CD8-positive, alpha-beta memory T cell (primary cell): ENCODE data around the gene NFKBIL1. TPM values are rescaled to one million over a fixed set of nuclear protein-coding genes. Genes with fewer than 3 reads are reported as not detected.

Source experiments
- CTCF ChIA-PET: fragments of 350-600 bp; sonication (Branson Sonifier 250); formaldehyde crosslinking; loops from one replicate; lab custom pipeline; 2021; ENCODE audit warnings: antibody characterized with exemption; lab: Charles Lee
- POLR2A ChIA-PET: fragments of 350-600 bp; sonication (Branson Sonifier 250); formaldehyde crosslinking; loops from one replicate; lab custom pipeline; 2021; ENCODE audit warnings: antibody characterized with exemption; lab: Charles Lee
- DNase-seq, 5 donors: peaks; one replicate each; pipeline versions ENCODE4 v3.0.0 to v3.0.0-alpha.2; 2020 to 2022; ENCODE audit warnings: mixed read lengths in 1 of 5
- H3K27ac ChIP-seq: one replicate; pipeline ENCODE4 v1.7.0; 2013; ENCODE audit warnings: low read depth, mild to moderate bottlenecking, low read length, moderate library complexity
- H3K27me3 ChIP-seq: 2 replicates; pipeline ENCODE4 v1.7.0; 2013; ENCODE audit warnings: low read length, mild to moderate bottlenecking; ENCODE audit not compliant: insufficient read depth, poor library complexity, severe bottlenecking
- H3K36me3 ChIP-seq: 2 replicates; pipeline ENCODE4 v1.7.0; 2013; ENCODE audit warnings: mild to moderate bottlenecking, low read length, moderate library complexity; ENCODE audit not compliant: insufficient read depth
- H3K4me1 ChIP-seq: 2 replicates; pipeline ENCODE4 v1.7.0; 2013; ENCODE audit warnings: mild to moderate bottlenecking, low read length, moderate library complexity; ENCODE audit not compliant: insufficient read depth
- H3K4me3 ChIP-seq: 2 replicates; pipeline ENCODE4 v1.7.0; 2013; ENCODE audit warnings: mild to moderate bottlenecking, low read length
- H3K9me3 ChIP-seq: 2 replicates; pipeline ENCODE4 v1.7.0; 2013; ENCODE audit warnings: mild to moderate bottlenecking, low read length
- H3K27ac Mint-ChIP-seq, 8 donors: one replicate each; pipeline ENCODE4 v1.8.0; 2020 to 2021; ENCODE audit warnings: mixed read lengths in 8 of 8, mild to moderate bottlenecking in 6 of 8, inconsistent platforms in 3 of 8, moderate library complexity in 3 of 8
- H3K27me3 Mint-ChIP-seq, 2 donors: one replicate each; pipeline ENCODE4 v1.8.0; 2020 to 2021; ENCODE audit warnings: mixed read lengths in 2 of 2, mild to moderate bottlenecking in 1 of 2, moderate library complexity in 1 of 2
- H3K36me3 Mint-ChIP-seq, 3 donors: one replicate each; pipeline ENCODE4 v1.8.0; 2020 to 2021; ENCODE audit warnings: mixed read lengths in 3 of 3, inconsistent platforms in 1 of 3, mild to moderate bottlenecking in 1 of 3
- H3K4me1 Mint-ChIP-seq, 3 donors: one replicate each; pipeline ENCODE4 v1.8.0; 2020 to 2021; ENCODE audit warnings: mixed read lengths in 3 of 3, inconsistent platforms in 1 of 3, mild to moderate bottlenecking in 1 of 3
- H3K4me3 Mint-ChIP-seq, 7 donors: one replicate each; pipeline ENCODE4 v1.8.0; 2020 to 2021; ENCODE audit warnings: mixed read lengths in 7 of 7, mild to moderate bottlenecking in 6 of 7, moderate library complexity in 4 of 7, inconsistent platforms in 2 of 7
- H3K9me3 Mint-ChIP-seq, 5 donors: one replicate each; pipeline ENCODE4 v1.8.0; 2020 to 2022; ENCODE audit warnings: mixed read lengths in 5 of 5, mild to moderate bottlenecking in 3 of 5, moderate library complexity in 2 of 5, inconsistent platforms in 1 of 5
- polyA plus RNA-seq: library from polyadenylated mRNA; unstranded; fragments of 300-500 nt; fragmentation: Illumina TruSeq; gene quantifications from one replicate; pipeline ENCODE4 v1.2.3, GENCODE V29; 2021
- total RNA-seq, 2 experiments: library from RNA; stranded (reverse); gene quantifications; one replicate each; pipeline ENCODE4 v1.2.3, GENCODE V29; 2021

Gene NFKBIL1
- total and polyA plus RNA-seq, 3 experiments from 2014 or later = 6.9 to 13.8 (median 13.5) TPM

DNA sequence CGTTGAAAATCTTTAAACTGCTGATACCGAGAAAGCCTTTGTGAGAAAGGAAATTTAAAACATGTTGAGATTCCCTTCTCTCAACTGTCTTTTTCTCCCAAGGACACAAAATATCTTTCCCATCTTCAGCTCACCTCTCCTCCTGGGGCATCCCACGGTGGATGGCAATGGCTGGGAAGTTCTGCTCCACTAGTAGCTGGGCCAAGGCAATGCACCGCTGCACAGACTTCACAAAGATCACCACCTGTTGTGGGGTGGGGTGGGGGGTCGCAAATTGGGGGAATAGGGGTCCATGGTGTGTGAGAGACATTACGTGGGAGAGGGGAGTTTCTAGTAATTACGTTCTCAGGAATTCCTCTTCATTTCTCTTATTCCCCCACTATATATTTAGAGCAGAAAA, 16.2 kb upstream of the NFKBIL1 start:
- Histone ChIP-seq H3K27ac (no peak overlapping the region), H3K4me1 (peaks cover 3% of the 10 kb centered on the region), H3K4me3 (no peak overlapping the region), H3K36me3 (peaks cover 53% of the 10 kb centered on the region), H3K9me3 (no peaks in the 10 kb centered on the region), H3K27me3 (no peaks in the 10 kb centered on the region)
- CTCF ChIA-PET = no interaction called here
- H3K27me3 Mint-ChIP-seq = no peaks in the 10 kb centered on the region
- no peak overlapping the region for H3K27ac Mint-ChIP-seq
- H3K4me1 Mint-ChIP-seq = peaks cover 17 to 37% (median 28%) of the 10 kb centered on the region in 3 donors
- DNase-seq = no peak
- POLR2A ChIA-PET = no interaction called here
- H3K36me3 Mint-ChIP-seq = peaks cover 12 to 70% (median 25%) of the 10 kb centered on the region in 3 donors
- H3K4me3 Mint-ChIP-seq = no peak overlapping the region
- no peaks in the 10 kb centered on the region for H3K9me3 Mint-ChIP-seq

GRCh38 chr6:31531771-31532643, 15.4 kb upstream of the NFKBIL1 start:
- Mint-ChIP-seq H3K4me3 (no peak overlapping the region), H3K27ac (peak overlapping the region in 4 of 8 donors; percentile 50 to 62 (median 58)), H3K36me3 (peaks cover 14 to 78% (median 31%) of the 10 kb centered on the region in 3 donors), H3K27me3 (no peaks in the 10 kb centered on the region), H3K4me1 (peaks cover 22 to 43% (median 33%) of the 10 kb centered on the region in 3 donors), H3K9me3 (no peaks in the 10 kb centered on the region)
- no peak overlapping the region for H3K27ac ChIP-seq
- ChIA-PET POLR2A (no interaction called here), CTCF (no interaction called here)
- peaks cover 3% of the 10 kb centered on the region for H3K4me1 ChIP-seq
- H3K27me3 ChIP-seq = no peaks in the 10 kb centered on the region
- H3K4me3 ChIP-seq = no peak overlapping the region
- DNase-seq = no peak
- H3K9me3 ChIP-seq = no peaks in the 10 kb centered on the region
- peaks cover 60% of the 10 kb centered on the region for H3K36me3 ChIP-seq

DNA sequence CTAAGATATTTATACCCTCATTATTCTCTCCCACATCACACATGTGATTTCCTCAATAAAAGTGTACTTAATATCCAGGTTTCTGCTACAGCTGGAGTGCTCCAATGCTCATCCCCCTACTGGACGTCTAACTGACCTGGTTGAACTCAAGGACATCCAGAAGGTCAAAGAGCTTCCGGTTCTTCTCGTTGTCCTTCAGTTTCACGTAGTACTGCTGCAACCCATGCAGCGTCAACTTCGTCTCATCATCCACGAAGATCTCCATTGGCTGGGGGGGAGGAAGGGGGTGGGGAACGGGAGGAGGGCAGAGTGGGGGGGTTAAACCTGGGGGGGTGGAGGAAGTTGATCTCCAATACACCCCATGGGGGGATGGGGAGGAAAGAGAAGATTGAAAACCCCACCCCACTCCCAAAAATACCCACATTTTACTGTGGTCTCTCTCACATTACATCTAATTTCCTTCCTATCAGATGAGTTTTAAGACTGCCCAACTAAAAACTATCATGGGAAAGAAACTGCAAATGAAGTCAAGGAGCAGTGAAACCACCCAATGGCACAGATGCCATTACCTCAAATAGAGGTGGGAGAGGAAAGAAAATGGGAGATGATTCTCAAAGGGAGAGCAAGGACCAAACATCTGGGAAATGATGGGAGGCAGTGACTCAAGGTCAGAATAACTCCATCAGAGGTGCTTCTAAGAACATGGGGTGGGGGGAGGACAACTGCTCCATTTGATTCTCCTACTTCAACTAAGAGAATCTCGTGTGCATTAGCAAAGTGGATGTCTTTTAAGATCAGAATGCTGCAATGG, 14.6 kb upstream of the NFKBIL1 start:
- Mint-ChIP-seq H3K36me3 (peaks cover 14 to 83% (median 31%) of the 10 kb centered on the region in 3 donors), H3K9me3 (no peaks in the 10 kb centered on the region), H3K4me1 (peaks cover 25 to 48% (median 33%) of the 10 kb centered on the region in 3 donors), H3K27ac (peak overlapping the region in 6 of 8 donors; percentile 55 to 75 (median 64)), H3K27me3 (no peaks in the 10 kb centered on the region), H3K4me3 (no peak overlapping the region)
- DNase-seq = no peak
- ChIA-PET CTCF (no interaction called here), POLR2A (no interaction called here)
- H3K9me3 ChIP-seq = no peaks in the 10 kb centered on the region
- no peak overlapping the region for H3K4me3 ChIP-seq
- H3K27ac ChIP-seq = no peak overlapping the region
- H3K4me1 ChIP-seq = peaks cover 3% of the 10 kb centered on the region
- no peaks in the 10 kb centered on the region for H3K27me3 ChIP-seq
- peaks cover 60% of the 10 kb centered on the region for H3K36me3 ChIP-seq

DNA sequence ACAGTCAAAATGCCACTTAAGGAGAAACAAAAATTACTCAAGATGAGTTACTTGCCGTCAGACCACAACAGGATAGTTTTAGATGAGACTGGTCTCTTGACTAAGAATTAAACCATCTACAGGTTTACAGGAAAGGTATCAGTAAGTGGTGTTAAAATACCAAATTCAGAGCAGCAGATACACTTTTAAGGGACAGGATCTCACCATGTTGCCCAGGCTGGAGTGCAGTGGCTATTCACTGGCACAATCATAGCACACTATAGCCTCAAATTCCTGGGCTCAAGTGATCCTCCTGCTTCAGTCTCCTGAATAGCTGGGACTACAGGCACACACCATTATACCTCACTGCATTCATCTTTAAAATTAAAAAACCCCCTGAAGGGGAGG, 14.0 kb upstream of the NFKBIL1 start:
- POLR2A ChIA-PET = no interaction called here
- H3K4me3 Mint-ChIP-seq = no peak overlapping the region

GRCh38 chr6:31534011-31534410, 13.4 kb upstream of the NFKBIL1 start:
- H3K4me1 Mint-ChIP-seq = peaks cover 35 to 58% (median 43%) of the 10 kb centered on the region in 3 donors
- Histone ChIP-seq H3K27ac (no peak overlapping the region), H3K9me3 (no peaks in the 10 kb centered on the region), H3K36me3 (peaks cover 71% of the 10 kb centered on the region), H3K27me3 (no peaks in the 10 kb centered on the region), H3K4me3 (no peak overlapping the region), H3K4me1 (peaks cover 14% of the 10 kb centered on the region)
- ChIA-PET CTCF (interaction anchor here (0.9 kb wide), 1 partner anchor 65 kb away, joined by 3 read pairs; no protein-coding TSS in a partner anchor), POLR2A (interaction anchor here (0.5 kb wide), 1 partner anchor 68 kb away, joined by 5 read pairs; no protein-coding TSS in a partner anchor)
- H3K4me3 Mint-ChIP-seq = no peak overlapping the region
- no peaks in the 10 kb centered on the region for H3K27me3 Mint-ChIP-seq
- H3K36me3 Mint-ChIP-seq = peaks cover 14 to 89% (median 36%) of the 10 kb centered on the region in 3 donors
- peak overlapping the region in 3 of 8 donors; percentile 46 to 58 (median 50) for H3K27ac Mint-ChIP-seq
- no peaks in the 10 kb centered on the region for H3K9me3 Mint-ChIP-seq
- no peak for DNase-seq

More for the DNA sequence above, 14.0 kb upstream of the NFKBIL1 start:
- no peak for DNase-seq
- Mint-ChIP-seq H3K9me3 (no peaks in the 10 kb centered on the region), H3K27ac (peak overlapping the region in 3 of 8 donors; percentile 62 to 75 (median 66)), H3K27me3 (no peaks in the 10 kb centered on the region), H3K36me3 (peaks cover 14 to 85% (median 31%) of the 10 kb centered on the region in 3 donors), H3K4me1 (peaks cover 29 to 52% (median 38%) of the 10 kb centered on the region in 3 donors)
- Histone ChIP-seq H3K27me3 (no peaks in the 10 kb centered on the region), H3K36me3 (peaks cover 65% of the 10 kb centered on the region), H3K27ac (no peak overlapping the region), H3K4me1 (peaks cover 9% of the 10 kb centered on the region), H3K4me3 (no peak overlapping the region), H3K9me3 (no peaks in the 10 kb centered on the region)
- CTCF ChIA-PET = interaction anchor here (0.9 kb wide), 1 partner anchor 65 kb away, joined by 3 read pairs; no protein-coding TSS in a partner anchor

DNA sequence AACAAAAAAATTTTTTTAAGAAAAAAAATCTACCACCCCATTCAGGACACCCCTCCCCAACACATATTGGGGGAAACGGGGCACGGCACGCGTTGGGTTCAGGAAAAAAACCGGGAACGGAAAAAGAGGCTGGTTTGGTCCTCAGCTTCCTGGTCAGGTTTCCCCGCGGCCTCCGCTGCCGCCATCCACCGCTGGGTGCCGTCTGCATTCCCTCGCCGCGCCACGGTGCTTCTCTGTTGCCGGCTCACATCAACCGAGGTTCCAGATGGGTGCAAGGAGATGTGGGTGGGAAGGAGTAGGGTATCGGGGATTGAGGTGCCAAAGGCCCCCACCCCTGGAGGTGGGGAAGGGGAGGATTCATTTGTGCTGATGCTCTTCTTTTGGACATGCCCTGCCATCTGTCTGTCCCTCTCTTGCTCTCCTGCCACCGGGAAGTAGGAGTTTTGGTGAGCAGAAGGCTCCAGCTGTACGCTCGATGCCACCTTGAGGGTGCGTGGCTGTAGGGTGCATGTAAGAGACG, 12.8 kb upstream of the NFKBIL1 start:
- Histone ChIP-seq H3K4me3 (no peak overlapping the region), H3K9me3 (no peaks in the 10 kb centered on the region), H3K4me1 (peaks cover 20% of the 10 kb centered on the region), H3K27me3 (no peaks in the 10 kb centered on the region), H3K36me3 (peaks cover 77% of the 10 kb centered on the region), H3K27ac (no peak overlapping the region)
- POLR2A ChIA-PET = interaction anchor here (0.5 kb wide), 1 partner anchor 67 kb away, joined by 5 read pairs; no protein-coding TSS in a partner anchor
- DNase-seq = no peak
- H3K4me1 Mint-ChIP-seq = peaks cover 40 to 64% (median 49%) of the 10 kb centered on the region in 3 donors
- CTCF ChIA-PET = interaction anchor here (0.9 kb wide), 1 partner anchor 64 kb away, joined by 3 read pairs; no protein-coding TSS in a partner anchor
- peaks cover 17 to 91% (median 42%) of the 10 kb centered on the region in 3 donors for H3K36me3 Mint-ChIP-seq
- peak overlapping the region in 1 of 8 donors; percentile 58 for H3K27ac Mint-ChIP-seq
- no peaks in the 10 kb centered on the region for H3K9me3 Mint-ChIP-seq
- no peaks in the 10 kb centered on the region for H3K27me3 Mint-ChIP-seq
- peak overlapping the region in 1 of 7 donors; percentile 35 for H3K4me3 Mint-ChIP-seq

DNA sequence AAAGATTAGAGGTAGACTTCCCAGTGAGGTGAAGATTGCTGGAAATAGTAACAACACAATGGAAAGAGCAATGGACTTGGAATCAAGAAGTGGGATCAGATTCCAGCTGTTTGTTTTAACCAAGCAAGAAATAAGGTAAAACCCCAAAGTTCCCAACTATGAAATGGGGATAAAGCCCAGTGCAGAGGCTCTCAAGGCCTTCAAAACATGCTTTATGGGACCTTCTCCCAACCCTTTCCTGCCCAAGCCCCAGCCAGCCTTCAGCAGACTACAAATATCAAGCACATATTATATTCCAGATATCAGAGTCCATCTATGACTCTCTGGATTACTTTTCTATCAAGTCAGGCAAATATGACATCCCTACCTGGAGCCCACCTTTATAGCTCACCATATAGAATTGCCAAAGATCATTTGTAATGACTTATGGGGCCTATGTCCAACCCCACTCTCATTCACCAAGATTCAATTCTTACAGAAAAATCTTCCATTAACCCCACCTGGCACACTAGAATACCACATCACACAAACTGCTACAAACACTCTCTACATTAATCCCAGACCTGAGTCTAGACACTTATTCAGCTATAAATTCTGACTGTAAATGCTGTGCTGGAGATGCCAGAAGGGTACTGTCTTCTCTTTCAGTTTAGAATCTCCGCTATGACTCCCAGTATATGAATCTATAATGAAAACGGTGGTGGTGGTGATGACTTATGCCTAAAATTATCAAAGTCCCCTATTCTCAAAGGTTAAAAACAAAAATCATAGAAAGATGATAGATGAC, 11.7 kb upstream of the NFKBIL1 start:
- no peak overlapping the region for H3K27ac ChIP-seq
- H3K4me3 Mint-ChIP-seq = peak overlapping the region in 1 of 7 donors; percentile 35
- H3K4me1 Mint-ChIP-seq = peaks cover 48 to 73% (median 54%) of the 10 kb centered on the region in 3 donors
- peaks cover 18 to 91% (median 43%) of the 10 kb centered on the region in 3 donors for H3K36me3 Mint-ChIP-seq
- POLR2A ChIA-PET = no interaction called here
- H3K9me3 ChIP-seq = no peaks in the 10 kb centered on the region
- peak overlapping the region in 7 of 8 donors; percentile 17 to 91 (median 63) for H3K27ac Mint-ChIP-seq
- H3K36me3 ChIP-seq = peaks cover 72% of the 10 kb centered on the region
- H3K4me1 ChIP-seq = peaks cover 32% of the 10 kb centered on the region
- no peak overlapping the region for H3K4me3 ChIP-seq
- no peaks in the 10 kb centered on the region for H3K9me3 Mint-ChIP-seq
- no peaks in the 10 kb centered on the region for H3K27me3 Mint-ChIP-seq
- DNase-seq = no peak
- no peaks in the 10 kb centered on the region for H3K27me3 ChIP-seq
- CTCF ChIA-PET = no interaction called here
